GM23338 (cell line): ENCODE data around the gene PRKCH. TPM values are rescaled to one million over a fixed set of nuclear protein-coding genes. Genes with fewer than 3 reads are reported as not detected.

ENCODE experiments used
- ATAC-seq: fragments of 200-7000 bp; cut with Tn5 transposase; 3 replicates; pipeline ENCODE4 v1.9.1; 2020
- DNase-seq: peaks from one replicate; pipeline ENCODE4 v3.0.0-alpha.2; 2015; ENCODE audit warnings: low spot score
- H2AFZ ChIP-seq: fragments of 200-600 bp; sonication (generic); 2 replicates; pipeline ENCODE4 v1.8.0; 2016; ENCODE audit warnings: antibody characterized with exemption, mild to moderate bottlenecking, moderate library complexity
- H3F3A ChIP-seq: fragments of 200-600 bp; sonication (generic); replicated peaks from 2 replicates; pipeline ENCODE4 v1.8.0; 2017; ENCODE audit warnings: antibody characterized with exemption, mixed run types, low read depth
- H3K27ac ChIP-seq: fragments of 200-600 bp; sonication (generic); 2 replicates; pipeline ENCODE4 v1.6.1; 2016; ENCODE audit warnings: low read depth
- H3K27me3 ChIP-seq: fragments of 200-600 bp; sonication (generic); 2 replicates; pipeline ENCODE4 v1.8.0; 2016; ENCODE audit warnings: mild to moderate bottlenecking, mixed run types, moderate library complexity; ENCODE audit not compliant: insufficient read depth
- H3K36me3 ChIP-seq: fragments of 200-600 bp; sonication (generic); 2 replicates; pipeline ENCODE4 v1.8.0; 2016; ENCODE audit warnings: mild to moderate bottlenecking; ENCODE audit not compliant: insufficient read depth
- H3K4me1 ChIP-seq: fragments of 200-600 bp; sonication (generic); 2 replicates; pipeline ENCODE4 v1.8.0; 2016; ENCODE audit warnings: mild to moderate bottlenecking, moderate library complexity; ENCODE audit not compliant: insufficient read depth
- H3K4me2 ChIP-seq: fragments of 200-600 bp; sonication (generic); 2 replicates; pipeline ENCODE4 v1.7.1; 2017; ENCODE audit warnings: mixed run types
- H3K4me3 ChIP-seq: fragments of 200-600 bp; sonication (generic); 2 replicates; pipeline ENCODE4 v1.6.1; 2016; ENCODE audit warnings: mixed run types
- H3K79me2 ChIP-seq: fragments of 200-600 bp; sonication (generic); replicated peaks from 2 replicates; pipeline ENCODE4 v1.8.0; 2017; ENCODE audit warnings: mild to moderate bottlenecking; ENCODE audit not compliant: insufficient read depth
- H3K9me2 ChIP-seq: fragments of 200-600 bp; sonication (generic); 2 replicates; pipeline ENCODE4 v1.8.0; 2017; ENCODE audit not compliant: insufficient read depth
- H4K20me1 ChIP-seq: fragments of 200-600 bp; sonication (generic); replicated peaks from 2 replicates; pipeline ENCODE4 v1.8.0; 2017; ENCODE audit warnings: mild to moderate bottlenecking; ENCODE audit not compliant: insufficient read depth
- H3K27ac Mint-ChIP-seq: 2 replicates; pipeline ENCODE4 v1.8.0; 2020; ENCODE audit warnings: inconsistent platforms, mild to moderate bottlenecking, moderate library complexity, mixed read lengths
- H3K27me3 Mint-ChIP-seq: 3 replicates; pipeline ENCODE4 v1.8.0; 2022; ENCODE audit warnings: low read depth, mild to moderate bottlenecking, moderate library complexity, mixed read lengths, inconsistent platforms; ENCODE audit not compliant: insufficient read depth, poor library complexity
- H3K36me3 Mint-ChIP-seq: 3 replicates; pipeline ENCODE4 v1.8.0; 2021; ENCODE audit warnings: low read depth, mild to moderate bottlenecking, inconsistent platforms, moderate library complexity, mixed read lengths
- H3K4me1 Mint-ChIP-seq: 3 replicates; pipeline ENCODE4 v1.8.0; 2020; ENCODE audit warnings: mild to moderate bottlenecking, inconsistent platforms, mixed read lengths
- H3K4me3 Mint-ChIP-seq: 3 replicates; pipeline ENCODE4 v1.8.0; 2021; ENCODE audit warnings: moderate library complexity, mild to moderate bottlenecking, inconsistent platforms, mixed read lengths
- H3K9me3 Mint-ChIP-seq: 3 replicates; pipeline ENCODE4 v1.8.0; 2020; ENCODE audit warnings: moderate library complexity, mild to moderate bottlenecking, inconsistent platforms, mixed read lengths
- CREB1 ChIP-seq: fragments of 250-450 bp; sonication (Bioruptor Pico); IDR thresholded peaks from 2 replicates; pipeline ENCODE4 v1.5.0; 2020; ENCODE audit warnings: low read depth, mild to moderate bottlenecking, moderate library complexity
- EZH2 ChIP-seq: fragments of 200-600 bp; sonication (generic); IDR thresholded peaks from one replicate; pipeline ENCODE4 v1.8.0; 2017; ENCODE audit warnings: antibody characterized with exemption, mild to moderate bottlenecking, low read depth; ENCODE audit not compliant: unreplicated experiment
- EZH2phosphoT487 ChIP-seq: fragments of 200-600 bp; sonication (generic); IDR thresholded peaks from one replicate; pipeline ENCODE4 v1.8.1; 2018; ENCODE audit warnings: antibody characterized with exemption; ENCODE audit not compliant: unreplicated experiment
- JUNB ChIP-seq: IDR thresholded peaks from one replicate; pipeline ENCODE4 v1.6.1; 2016; ENCODE audit warnings: antibody characterized with exemption; ENCODE audit not compliant: unreplicated experiment
- POLR2AphosphoS5 ChIP-seq: IDR thresholded peaks from 2 replicates; pipeline ENCODE4 v1.6.1; 2016; ENCODE audit warnings: antibody characterized with exemption, low read depth
- ZNF331 ChIP-seq: fragments of 250-450 bp; sonication (Bioruptor Pico); IDR thresholded peaks from 2 replicates; pipeline ENCODE4 v1.5.0; 2020; ENCODE audit warnings: low read depth, mild to moderate bottlenecking, moderate library complexity
- polyA plus RNA-seq: library from polyadenylated mRNA; unstranded; fragments of >200 nt; fragmentation: Nextera tagmentation; extraction: Ambion mirVana; gene quantifications from 2 replicates; pipeline ENCODE4 v1.2.1, GENCODE V29; 2016
- total RNA-seq: library from RNA; depleted of rRNA; stranded (reverse); fragments of >200 nt; shearing (Covaris generic); gene quantifications from 2 replicates; pipeline ENCODE4 v1.2.3, GENCODE V29; 2014
- TF ChIP-seq, protein P1 (sequence below), 2 experiments: fragments of 200-600 bp in 1 of 2; sonication (generic) in 1 of 2; conservative IDR thresholded peaks; 2 replicates each; pipeline versions ENCODE4 v1.5.1 to v1.6.1; 2016 to 2017; ENCODE audit warnings: antibody characterized with exemption in 2 of 2, low read depth in 2 of 2, mild to moderate bottlenecking in 2 of 2, moderate library complexity in 1 of 2
- TF ChIP-seq, protein P2 (sequence below): IDR thresholded peaks from one replicate; pipeline ENCODE4 v1.6.1; 2018; ENCODE audit warnings: antibody characterized with exemption; ENCODE audit not compliant: unreplicated experiment
- TF ChIP-seq, protein P3 (sequence below): IDR thresholded peaks from 2 replicates; pipeline ENCODE4 v1.6.1; 2016; ENCODE audit warnings: antibody characterized with exemption

PRKCH gene
- total and polyA plus RNA-seq, 2 experiments from 2014 or later: 5.4 to 10.1 TPM

DNA sequence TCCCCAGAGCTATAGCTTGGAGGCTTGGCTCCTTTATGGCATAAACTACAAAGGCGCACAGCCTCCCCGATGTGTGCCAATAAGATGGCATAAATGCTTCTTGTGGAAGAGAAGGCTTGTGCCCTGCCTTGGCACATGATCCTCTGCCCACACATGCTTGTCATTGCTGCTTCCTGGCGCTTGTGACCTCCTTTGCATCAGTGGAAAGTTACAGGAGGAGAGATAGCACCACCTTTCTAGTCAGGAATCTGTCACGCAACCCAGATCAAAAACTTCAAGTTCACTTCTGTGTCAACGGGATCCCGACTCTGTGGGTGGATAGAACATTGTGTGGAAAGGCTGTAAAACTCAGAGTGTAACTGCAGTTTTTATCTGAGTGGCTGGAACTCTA lies 190.2 kb downstream of the PRKCH start (continued):
- TF ChIP-seq EZH2 (no peak), CREB1 (CRISPR knock-in tag) (no peak), POLR2AphosphoS5 (no peak)
- TF ChIP-seq, protein P1, sequence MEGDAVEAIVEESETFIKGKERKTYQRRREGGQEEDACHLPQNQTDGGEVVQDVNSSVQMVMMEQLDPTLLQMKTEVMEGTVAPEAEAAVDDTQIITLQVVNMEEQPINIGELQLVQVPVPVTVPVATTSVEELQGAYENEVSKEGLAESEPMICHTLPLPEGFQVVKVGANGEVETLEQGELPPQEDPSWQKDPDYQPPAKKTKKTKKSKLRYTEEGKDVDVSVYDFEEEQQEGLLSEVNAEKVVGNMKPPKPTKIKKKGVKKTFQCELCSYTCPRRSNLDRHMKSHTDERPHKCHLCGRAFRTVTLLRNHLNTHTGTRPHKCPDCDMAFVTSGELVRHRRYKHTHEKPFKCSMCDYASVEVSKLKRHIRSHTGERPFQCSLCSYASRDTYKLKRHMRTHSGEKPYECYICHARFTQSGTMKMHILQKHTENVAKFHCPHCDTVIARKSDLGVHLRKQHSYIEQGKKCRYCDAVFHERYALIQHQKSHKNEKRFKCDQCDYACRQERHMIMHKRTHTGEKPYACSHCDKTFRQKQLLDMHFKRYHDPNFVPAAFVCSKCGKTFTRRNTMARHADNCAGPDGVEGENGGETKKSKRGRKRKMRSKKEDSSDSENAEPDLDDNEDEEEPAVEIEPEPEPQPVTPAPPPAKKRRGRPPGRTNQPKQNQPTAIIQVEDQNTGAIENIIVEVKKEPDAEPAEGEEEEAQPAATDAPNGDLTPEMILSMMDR (conservative IDR thresholded peaks at IDR 0.05; ENCODE audit: low read depth in 2 of 2): no peak

DNA sequence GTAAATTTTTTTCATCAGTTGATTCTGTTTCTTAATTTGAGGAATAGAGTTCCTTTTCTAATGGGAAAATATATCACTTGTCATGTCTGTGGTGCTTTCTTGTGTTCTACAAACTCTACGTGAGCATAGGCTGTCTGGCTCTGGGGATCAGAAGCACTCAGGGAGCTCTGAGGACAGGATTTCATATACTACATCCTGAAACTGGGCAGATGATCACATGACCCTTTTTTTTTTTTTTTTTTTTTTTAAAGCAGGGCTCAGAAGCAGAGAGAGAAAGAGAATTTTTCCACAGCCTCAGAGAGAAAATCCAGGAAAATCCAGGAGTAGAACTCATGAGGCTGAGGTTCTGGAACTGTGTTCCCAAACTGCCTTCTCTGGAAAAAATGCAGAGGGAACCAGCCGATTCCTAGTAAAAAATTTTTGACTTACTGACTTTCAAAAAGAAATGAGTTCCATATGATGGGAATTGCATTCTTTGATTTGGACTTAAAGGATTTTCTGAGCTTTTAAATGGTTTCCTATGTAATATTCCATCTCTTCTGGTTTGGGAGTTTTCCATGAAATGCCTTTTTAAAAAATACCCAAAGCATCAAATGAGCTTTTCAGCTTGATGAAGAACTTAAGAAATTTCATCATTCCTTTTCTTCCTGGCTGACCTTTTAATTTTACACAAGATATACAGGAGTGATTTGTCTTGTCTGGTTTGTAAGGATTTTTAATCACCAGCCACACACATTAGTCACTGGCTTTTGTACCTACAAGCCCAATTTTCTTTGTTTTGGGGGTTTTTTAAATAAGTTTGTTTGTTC lies 190.9 kb downstream of the PRKCH start:
- H3K36me3 Mint-ChIP-seq: no peaks in the 10 kb centered on the region
- H2AFZ ChIP-seq: no peak overlapping the region
- peaks cover 3% of the 10 kb centered on the region for H3K27me3 Mint-ChIP-seq
- H3K9me2 ChIP-seq: peaks cover 4% of the 10 kb centered on the region; the same call in 1 of the 2 replicates
- peaks cover 22% of the 10 kb centered on the region for H3K4me1 Mint-ChIP-seq
- no peak overlapping the region for H3K27ac ChIP-seq
- H3K4me3 ChIP-seq: no peak overlapping the region
- no peak overlapping the region for H3K27ac Mint-ChIP-seq
- no peak overlapping the region for H3K4me3 Mint-ChIP-seq
- peaks cover 15% of the 10 kb centered on the region for H3K4me1 ChIP-seq
- no peaks in the 10 kb centered on the region for H3K36me3 ChIP-seq
- no peaks in the 10 kb centered on the region for H3K79me2 ChIP-seq
- H3K4me2 ChIP-seq: no peak overlapping the region
- H3F3A ChIP-seq: no peaks in the 10 kb centered on the region
- no peaks in the 10 kb centered on the region for H3K9me3 Mint-ChIP-seq
- H3K27me3 ChIP-seq: no peaks in the 10 kb centered on the region
- ATAC-seq (no peak), DNase-seq (no peak)
- H4K20me1 ChIP-seq: no peaks in the 10 kb centered on the region
- TF ChIP-seq, protein P2, sequence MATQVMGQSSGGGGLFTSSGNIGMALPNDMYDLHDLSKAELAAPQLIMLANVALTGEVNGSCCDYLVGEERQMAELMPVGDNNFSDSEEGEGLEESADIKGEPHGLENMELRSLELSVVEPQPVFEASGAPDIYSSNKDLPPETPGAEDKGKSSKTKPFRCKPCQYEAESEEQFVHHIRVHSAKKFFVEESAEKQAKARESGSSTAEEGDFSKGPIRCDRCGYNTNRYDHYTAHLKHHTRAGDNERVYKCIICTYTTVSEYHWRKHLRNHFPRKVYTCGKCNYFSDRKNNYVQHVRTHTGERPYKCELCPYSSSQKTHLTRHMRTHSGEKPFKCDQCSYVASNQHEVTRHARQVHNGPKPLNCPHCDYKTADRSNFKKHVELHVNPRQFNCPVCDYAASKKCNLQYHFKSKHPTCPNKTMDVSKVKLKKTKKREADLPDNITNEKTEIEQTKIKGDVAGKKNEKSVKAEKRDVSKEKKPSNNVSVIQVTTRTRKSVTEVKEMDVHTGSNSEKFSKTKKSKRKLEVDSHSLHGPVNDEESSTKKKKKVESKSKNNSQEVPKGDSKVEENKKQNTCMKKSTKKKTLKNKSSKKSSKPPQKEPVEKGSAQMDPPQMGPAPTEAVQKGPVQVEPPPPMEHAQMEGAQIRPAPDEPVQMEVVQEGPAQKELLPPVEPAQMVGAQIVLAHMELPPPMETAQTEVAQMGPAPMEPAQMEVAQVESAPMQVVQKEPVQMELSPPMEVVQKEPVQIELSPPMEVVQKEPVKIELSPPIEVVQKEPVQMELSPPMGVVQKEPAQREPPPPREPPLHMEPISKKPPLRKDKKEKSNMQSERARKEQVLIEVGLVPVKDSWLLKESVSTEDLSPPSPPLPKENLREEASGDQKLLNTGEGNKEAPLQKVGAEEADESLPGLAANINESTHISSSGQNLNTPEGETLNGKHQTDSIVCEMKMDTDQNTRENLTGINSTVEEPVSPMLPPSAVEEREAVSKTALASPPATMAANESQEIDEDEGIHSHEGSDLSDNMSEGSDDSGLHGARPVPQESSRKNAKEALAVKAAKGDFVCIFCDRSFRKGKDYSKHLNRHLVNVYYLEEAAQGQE: no peak
- TF ChIP-seq EZH2phosphoT487 (no peak), JUNB (no peak), POLR2AphosphoS5 (no peak), ZNF331 (CRISPR knock-in tag) (no peak)
- TF ChIP-seq, protein P1 (conservative IDR thresholded peaks at IDR 0.05; ENCODE audit: low read depth in 2 of 2): no peak
- TF ChIP-seq, protein P3, sequence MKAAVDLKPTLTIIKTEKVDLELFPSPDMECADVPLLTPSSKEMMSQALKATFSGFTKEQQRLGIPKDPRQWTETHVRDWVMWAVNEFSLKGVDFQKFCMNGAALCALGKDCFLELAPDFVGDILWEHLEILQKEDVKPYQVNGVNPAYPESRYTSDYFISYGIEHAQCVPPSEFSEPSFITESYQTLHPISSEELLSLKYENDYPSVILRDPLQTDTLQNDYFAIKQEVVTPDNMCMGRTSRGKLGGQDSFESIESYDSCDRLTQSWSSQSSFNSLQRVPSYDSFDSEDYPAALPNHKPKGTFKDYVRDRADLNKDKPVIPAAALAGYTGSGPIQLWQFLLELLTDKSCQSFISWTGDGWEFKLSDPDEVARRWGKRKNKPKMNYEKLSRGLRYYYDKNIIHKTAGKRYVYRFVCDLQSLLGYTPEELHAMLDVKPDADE: no peak
